Activated CD8-positive, alpha-beta memory T cell treated with anti-CD3 and anti-CD28 coated beads for 1 hour (primary cell): ENCODE measurements around the gene TRERF1.
A peak's percentile ranks its signal among the peaks of the same experiment; 100 is the strongest.
"Not testable (repeated sequence)": the region's sequence is repeated elsewhere in the genome, so short reads cannot be mapped to it uniquely, and the experiment has no call there.

Experiments
- DNase-seq, 2 donors: peaks; one replicate each; pipeline ENCODE4 v3.0.0-alpha.2; 2020; ENCODE audit warnings: low read depth in 1 of 2; ENCODE audit errors: extremely low read depth in 1 of 2

The TRERF1 gene, protein sequence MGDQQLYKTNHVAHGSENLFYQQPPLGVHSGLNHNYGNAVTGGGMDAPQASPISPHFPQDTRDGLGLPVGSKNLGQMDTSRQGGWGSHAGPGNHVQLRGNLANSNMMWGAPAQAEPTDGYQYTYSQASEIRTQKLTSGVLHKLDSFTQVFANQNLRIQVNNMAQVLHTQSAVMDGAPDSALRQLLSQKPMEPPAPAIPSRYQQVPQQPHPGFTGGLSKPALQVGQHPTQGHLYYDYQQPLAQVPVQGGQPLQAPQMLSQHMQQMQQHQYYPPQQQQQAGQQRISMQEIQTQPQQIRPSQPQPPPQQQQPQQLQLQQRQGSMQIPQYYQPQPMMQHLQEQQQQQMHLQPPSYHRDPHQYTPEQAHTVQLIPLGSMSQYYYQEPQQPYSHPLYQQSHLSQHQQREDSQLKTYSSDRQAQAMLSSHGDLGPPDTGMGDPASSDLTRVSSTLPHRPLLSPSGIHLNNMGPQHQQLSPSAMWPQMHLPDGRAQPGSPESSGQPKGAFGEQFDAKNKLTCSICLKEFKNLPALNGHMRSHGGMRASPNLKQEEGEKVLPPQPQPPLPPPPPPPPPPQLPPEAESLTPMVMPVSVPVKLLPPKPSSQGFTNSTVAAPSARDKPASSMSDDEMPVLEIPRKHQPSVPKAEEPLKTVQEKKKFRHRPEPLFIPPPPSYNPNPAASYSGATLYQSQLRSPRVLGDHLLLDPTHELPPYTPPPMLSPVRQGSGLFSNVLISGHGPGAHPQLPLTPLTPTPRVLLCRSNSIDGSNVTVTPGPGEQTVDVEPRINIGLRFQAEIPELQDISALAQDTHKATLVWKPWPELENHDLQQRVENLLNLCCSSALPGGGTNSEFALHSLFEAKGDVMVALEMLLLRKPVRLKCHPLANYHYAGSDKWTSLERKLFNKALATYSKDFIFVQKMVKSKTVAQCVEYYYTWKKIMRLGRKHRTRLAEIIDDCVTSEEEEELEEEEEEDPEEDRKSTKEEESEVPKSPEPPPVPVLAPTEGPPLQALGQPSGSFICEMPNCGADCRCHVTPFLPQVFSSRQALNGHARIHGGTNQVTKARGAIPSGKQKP (N-terminal part only)

GRCh38 chr6:42451333-42452170, at the start of gene TRERF1:
Gene TRERF1 (minus strand): TSS chr6:42451926. CDS start chr6:42269590, 182,336 bp downstream.
- DNase-seq, result no peak

DNA sequence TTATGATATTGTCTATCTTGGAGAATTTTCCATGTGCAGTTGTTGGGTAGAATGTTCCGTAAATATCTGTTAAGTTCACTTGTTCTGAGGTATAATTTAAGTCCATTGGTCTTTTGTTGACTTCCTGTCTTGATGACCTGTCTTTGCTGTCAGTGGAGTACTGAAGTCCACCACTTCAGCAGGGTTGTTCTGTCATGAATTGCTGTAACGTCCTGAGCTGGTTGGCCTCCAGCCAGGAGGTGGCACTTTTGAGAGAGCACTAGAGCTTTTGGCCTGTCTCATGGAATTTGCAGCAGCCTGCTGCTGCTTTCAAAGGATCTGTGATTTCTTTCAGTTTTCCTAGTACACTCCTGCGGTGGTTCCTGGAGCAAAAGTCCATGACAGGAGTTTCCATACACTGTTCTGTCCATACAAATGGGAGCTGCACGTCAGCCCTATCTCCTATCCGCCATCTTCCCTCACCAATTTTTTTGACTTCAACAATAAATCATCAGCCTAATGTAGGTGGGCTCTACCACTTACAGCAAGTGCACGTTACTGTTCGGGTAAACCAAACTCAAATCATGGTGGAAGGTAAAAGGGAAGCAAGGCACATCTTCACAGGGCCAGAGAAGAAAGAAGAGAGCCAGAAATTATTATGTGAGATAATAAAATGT, 46.9 kb upstream of the TRERF1 start:
- no peak for DNase-seq

GRCh38 chr6:42493914-42494539, 42.3 kb upstream of the TRERF1 start:
- DNase-seq, result no peak

- no peak for DNase-seq
Measured at GRCh38 chr6:42488129-42488528, 36.4 kb upstream of the TRERF1 start.

GRCh38 chr6:42484261-42484660, 32.5 kb upstream of the TRERF1 start:
- no peak for DNase-seq

GRCh38 chr6:42482174-42482573, 30.4 kb upstream of the TRERF1 start:
- DNase-seq, result no peak

- DNase-seq, result no peak
Measured at GRCh38 chr6:42471714-42472113, 20.0 kb upstream of the TRERF1 start.

- DNase-seq, result no peak
Measured at GRCh38 chr6:42471142-42471541, 19.4 kb upstream of the TRERF1 start.

- no peak for DNase-seq
Measured at GRCh38 chr6:42468273-42468672, 16.5 kb upstream of the TRERF1 start.

DNA sequence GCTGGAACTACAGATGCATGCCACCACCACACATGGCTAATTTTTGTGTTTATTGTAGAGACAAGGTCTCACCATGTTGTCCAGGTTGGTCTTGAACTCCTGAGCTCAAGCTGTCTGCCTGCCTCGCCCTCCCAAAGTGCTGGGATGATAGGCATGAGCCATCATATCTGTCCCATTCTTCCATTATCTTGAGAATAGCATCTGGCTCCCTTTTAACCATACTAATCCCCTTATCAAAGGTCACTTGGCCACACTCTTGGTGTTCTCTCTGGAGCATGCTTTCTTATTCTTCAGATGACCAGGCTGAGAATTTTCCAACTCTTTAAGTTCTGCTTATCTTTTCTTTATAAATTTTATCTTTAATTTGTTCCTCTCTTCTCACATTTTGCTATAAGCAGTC, 15.9 kb upstream of the TRERF1 start:
- no peak for DNase-seq

DNA sequence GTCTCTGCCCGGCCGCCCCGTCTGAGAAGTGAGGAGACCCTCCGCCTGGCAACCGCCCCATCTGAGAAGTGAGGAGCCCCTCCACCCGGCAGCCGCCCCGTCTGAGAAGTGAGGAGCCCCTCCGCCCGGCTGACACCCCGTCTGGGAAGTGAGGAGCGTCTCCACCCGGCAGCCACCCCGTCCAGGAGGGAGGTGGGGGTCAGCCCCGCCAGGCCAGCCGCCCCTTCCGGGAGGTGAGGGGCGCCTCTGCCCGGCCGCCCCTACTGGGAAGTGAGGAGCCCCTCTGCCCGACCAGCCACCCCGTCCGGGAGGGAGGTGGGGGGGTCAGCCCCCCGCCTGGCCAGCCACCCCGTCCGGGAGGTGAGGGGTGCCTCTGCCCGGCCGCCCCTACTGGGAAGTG, 14.7 kb upstream of the TRERF1 start:
- DNase-seq, result not testable (repeated sequence)

DNA sequence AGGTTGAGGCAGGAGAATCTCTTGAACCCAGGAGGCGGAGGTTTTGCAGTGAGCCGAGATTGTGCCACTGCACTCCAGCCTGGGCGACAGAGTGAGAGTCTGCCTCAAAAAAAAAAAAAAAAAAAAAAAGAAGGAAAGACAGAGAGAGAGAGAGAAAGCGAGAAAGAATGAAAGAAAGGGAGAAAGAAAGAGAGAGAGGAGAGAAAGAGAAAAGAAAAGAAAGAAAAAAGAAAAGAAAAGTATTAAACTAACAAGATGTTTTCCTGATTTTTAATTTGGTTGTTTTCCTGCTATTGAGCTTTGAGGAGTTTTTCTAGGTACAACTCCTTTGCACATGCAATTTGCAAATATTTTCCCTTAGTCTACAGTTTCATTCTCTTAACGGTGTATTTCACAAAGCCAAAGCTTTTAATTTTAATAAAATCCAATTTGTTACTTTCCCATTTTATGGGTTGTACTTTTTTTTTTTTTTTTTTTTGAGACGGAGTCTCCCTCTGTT, 10.8 kb upstream of the TRERF1 start:
- DNase-seq, result no peak

- DNase-seq, result no peak
Measured at GRCh38 chr6:42460883-42461282, 9.2 kb upstream of the TRERF1 start.

DNA sequence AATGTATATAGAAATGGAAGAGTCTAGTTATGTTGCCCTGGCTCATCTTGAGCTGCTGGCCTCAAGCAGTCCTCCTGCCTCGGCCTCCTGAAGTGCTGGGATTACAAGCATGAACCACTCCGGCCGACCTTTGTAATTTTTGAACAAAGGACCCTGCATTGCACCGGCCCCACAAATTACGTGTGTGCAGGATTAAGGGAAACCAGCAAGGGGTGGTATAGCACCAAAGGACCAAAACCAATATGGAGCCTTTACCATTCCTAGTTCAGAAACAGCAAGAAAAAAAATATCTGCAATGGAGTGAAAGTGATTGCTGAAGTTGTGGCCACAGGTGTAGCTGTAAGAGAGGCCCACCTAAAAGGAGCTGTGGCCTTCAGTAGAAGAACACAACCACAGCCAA, 8.2 kb upstream of the TRERF1 start:
- DNase-seq, result no peak

DNA sequence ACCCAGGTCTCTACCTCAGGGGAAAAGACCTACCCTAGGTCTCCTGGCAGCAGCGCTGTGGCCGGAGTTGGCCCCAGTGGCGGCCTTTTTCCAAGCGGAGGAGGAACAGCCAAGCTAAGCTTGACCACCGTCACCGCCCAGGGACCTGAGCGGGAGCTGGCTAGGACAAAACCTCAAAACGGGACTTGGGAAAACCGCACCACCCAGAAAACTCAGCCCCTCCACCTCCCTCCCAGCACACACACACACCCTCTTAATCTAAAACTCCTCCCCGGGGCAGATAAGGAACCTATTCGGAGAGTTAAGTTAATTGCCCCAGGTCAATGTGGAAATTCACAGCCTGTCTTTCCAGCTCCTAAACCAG, 2.7 kb upstream of the TRERF1 start:
- no peak for DNase-seq

- DNase-seq, result no peak
Measured at GRCh38 chr6:42453654-42454427, 2.1 kb upstream of the TRERF1 start.

- DNase-seq, result peak in 1 of 2 donors; percentile 56
Measured at GRCh38 chr6:42453031-42453653, 1.4 kb upstream of the TRERF1 start.
